SW480 (cell line): ENCODE results near the gene PI4KA.
A peak's percentile ranks its signal among the peaks of the same experiment; 100 is the strongest.

Source experiments
- DNase-seq: peaks from one replicate; pipeline ENCODE4 v3.0.0-alpha.2; 2016; ENCODE audit warnings: low spot score

The PI4KA gene

DNA sequence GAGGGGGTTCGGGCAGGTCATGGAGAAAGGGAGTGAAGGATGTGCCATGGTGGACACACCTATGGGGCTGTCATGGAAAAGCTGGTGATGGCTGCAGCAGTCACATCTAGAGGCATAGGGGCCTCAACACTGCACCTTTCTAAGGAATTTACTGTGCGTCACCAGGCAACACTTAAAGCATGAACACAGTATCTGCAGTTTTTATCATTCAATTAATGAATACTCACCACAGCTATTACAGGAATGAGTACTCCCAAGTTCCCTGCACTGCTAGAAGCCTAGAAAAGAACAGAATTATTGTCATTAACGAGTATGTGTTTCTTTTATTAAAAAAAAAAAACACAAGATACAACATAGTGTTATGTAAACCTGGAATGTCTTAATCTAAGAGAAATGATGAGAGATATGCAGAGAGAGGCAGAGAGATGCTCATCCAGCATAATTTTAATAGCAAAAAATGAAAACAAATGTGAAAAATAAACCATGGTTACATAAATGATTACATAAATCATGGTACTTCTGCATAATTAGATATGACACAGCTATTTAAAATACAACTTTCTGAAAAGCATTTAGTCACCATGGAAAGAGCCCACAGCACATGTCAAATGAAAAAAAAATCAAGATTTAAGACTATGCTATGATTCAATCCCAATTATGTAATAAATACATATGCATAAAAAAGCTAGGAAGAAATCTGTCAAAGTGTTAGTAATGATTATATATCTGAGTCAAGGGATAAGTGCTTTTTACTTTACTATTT is 65.5 kb downstream of the PI4KA start:
- DNase-seq, result no peak

DNA sequence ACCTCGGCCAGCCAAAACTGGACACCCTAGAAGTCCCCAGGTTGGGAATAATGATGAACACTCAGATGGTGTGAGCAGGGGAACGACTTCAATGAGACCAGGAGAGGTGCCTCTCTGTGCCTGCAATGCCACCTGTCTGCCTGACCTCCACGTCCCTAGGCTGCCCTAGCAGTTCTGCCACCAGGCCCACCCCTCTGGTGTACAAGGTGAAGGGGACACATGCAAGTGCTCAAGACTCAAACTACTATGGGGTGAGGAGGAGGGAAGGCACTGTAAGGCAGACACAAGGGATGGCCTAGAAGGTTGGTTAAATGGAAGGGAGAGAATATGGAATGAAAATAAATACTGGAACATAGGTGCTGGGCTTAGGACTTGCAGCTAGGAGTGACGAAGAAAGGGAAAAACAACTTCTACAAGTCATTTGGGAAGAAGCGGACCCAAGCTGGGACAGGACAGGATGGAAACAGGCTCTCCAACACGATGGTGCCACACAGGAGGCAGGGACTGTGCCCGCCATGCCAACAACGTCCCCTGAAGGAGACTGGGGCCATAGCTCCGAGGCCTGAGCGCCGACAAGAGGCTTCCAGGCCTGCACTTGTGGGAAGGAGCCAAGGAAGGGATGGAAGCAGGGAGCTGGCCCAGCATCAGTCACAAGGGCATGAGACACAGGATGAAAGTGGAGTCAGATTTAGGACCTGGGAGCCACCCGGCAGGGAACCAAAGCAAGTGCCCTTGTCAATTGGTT is 66.2 kb downstream of the PI4KA start:
- DNase-seq, result no peak

DNA sequence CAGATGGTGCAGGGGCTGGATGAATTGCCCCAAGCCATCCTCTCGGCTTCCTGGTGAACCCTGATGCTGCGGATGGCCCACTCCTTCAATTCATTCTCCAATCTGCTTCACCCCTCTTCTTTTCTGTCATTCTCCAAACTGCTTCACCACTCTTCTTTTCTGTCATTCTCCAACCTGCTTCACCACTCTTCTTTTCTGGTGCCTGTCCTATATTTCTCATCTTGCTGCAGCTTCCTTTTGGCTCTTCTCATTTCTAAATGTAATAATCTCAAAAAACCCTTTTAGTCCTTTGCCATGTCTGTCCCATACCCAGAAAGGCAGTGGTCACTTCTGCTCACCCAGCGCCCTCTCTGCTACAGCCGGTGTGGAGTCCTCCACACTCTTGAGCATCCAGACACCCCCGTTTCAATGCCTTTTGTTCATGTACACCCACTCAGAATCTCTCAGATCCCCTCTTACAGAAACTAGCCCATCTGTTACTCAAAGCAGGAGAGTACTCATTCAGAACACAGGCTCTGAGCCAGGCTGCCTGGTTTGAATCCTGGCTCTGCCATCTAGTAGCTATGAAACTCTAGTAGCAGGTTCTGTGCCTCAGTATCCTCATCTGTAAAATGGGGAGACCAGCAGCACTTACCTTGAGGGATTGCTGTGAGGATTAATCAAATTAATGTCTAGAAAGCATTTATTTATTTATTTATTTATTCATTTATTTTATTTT is 69.8 kb downstream of the PI4KA start:
- DNase-seq, result no peak

DNA sequence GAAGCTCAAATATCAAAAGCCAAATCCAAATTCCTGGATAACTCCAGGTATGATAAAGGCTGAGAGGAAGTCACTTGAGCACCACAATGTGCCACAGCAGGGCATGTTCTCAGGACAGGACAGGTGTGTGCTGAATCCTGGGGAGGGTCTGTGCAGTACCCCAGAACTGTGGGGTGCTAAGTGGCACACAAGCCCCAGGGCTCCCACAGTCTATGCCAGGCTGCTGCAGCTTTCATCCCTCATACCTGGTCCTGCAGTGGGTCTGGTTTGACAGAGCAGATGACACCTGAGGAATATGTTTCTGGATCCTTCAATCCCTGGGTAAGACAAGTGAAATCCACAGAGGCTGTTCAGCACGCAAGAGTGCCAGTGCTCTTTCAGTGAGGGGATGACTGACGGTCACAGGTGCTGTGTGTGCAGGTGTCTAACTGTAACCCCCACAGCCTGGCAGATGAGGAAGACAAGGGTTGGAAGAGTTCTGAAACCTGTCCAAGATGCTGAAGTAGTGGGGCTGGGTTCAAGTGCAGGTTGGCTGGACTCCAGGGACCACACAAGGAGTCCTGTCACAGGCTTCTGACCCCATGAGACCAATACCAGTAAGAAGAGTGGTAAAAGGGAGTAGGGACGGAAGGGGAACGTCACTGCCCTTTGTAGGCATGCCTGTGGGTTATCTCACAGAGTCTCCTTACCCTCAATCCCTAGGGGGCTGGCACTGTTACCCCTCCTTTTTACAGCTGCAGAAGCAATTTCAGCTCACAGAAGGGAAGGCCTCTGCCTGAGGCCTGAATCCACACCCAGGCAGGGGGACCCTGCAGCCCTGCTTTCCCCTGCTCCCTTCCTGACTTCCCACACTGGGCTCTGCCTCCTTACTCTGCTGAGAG is 70.6 kb downstream of the PI4KA start:
- no peak for DNase-seq

DNA sequence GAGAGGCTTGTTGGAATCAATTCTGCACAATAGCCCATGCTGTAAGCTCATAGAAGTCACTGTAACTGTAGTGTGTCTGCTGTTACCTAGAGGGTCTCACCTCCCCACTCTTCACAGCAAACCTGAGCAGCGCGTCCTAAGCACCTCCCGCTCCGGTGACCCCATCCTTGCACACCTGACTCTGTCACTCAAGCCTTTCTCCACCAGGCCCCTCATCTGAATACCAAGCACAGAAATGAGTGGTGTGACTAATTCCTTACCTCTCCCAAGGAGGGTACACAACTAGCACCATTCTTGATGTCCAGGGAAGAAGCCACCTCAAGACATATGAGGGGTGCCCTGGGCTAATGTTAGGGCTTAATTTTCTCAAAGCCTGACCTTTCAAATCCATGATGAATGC is 71.4 kb downstream of the PI4KA start:
- no peak for DNase-seq

DNA sequence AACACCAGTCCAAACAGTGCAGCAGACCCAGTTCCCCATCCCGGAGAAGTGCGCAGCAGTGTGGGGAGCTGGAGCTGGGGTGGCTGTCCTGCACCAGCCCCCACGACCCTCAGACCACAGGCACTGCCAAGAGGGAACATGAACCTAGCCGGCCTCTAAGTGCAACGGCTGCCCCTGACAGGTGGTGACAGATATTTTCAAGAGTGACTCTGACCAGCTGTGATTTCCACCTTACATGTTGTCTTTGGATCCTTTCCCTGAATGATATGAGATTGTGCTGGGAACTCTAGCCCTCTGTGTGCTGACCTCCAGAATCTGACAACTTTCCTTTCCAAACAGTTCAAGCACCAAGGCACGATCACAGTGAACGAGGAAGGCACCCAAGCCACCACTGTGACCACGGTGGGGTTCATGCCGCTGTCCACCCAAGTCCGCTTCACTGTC is 72.1 kb downstream of the PI4KA start:
- no peak for DNase-seq

DNA sequence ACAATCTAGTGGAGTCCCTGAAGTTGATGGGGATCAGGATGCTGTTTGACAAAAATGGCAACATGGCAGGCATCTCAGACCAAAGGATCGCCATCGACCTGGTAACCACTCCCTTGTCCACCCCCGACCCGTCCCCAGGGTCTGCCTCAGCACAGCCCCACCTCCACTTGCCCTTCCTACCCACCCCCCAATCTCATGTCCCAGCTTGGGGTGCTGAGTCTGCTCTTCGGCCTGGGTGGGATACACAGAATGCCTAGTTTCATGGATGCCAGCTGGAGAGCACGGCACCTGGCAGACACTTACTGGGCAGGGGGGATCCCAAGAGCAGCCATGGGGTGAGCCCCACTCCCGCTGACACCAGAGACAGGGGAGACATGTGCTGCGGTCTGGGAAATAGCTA is 72.6 kb downstream of the PI4KA start:
- DNase-seq, result no peak

DNA sequence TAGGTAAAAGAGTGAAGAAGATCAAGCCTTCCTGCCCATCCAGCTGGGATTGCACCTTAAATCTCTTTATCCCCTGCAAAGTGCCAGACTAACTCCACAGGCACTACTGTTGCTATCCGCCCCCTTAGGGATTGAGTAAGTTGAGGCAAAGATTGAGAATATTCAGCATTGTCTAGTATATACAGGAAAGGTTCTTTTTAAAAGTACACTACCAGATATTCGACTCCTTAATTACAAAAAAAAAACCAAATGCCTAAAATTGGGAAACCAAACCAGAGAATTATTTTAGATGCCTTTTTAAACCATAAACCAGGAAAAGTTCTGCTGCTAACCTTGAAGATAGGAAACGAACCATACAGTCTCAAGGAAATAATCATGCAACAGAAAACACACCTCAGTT is 73.2 kb downstream of the PI4KA start:
- DNase-seq, result no peak

DNA sequence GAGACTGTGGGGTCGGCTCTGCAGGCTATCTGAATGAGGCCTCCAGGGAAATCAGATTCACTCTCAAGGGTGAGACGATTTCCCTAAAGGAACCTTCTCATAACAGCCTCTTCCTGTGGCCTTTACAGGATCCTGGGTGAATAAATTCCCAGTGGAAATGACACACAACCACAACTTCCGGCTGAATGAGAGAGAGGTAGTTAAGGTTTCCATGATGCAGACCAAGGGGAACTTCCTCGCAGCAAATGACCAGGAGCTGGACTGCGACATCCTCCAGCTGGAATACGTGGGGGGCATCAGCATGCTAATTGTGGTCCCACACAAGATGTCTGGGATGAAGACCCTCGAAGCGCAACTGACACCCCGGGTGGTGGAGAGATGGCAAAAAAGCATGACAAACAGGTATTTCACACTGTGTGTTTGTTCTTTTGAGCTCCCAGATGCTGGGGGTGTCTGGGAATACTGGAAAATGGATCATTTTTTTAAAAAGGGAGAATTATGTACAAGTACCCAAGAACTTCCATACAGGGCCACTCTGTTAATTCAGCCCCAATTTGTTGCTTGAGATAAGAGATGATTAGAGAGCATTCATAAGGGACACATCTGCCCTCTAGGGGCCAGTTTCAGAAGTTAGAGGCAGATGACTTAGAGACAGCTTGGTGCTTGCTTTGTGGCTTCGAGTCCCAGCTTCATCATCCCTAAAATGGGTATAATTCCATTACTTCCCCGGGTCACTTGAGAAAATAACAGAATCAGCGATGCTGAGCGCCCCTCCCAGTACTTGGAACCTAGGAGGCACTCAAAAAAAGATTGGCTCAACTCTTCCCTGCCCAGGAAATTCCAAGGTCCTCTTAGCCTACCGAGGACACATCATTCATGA is 74.5 kb downstream of the PI4KA start:
- peak; percentile 42 for DNase-seq

DNA sequence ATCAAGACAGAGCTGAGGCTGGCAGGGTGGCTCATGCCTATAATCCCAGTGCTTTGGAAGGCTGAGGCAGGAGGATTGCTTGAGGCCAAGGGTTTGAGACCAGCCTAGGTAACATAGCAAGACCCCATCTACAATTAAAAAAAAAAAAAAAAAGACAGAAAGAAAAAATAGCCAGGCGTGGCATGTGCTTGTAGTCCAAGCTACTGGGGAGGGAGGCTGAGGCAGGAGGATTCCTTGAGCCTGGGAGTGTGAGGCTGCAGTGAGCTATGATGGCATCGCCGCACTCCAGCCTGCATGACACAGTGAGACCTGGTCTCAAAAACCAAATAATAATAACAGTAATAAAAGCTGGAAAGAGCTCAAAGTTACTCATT is 75.3 kb downstream of the PI4KA start:
- no peak for DNase-seq

DNA sequence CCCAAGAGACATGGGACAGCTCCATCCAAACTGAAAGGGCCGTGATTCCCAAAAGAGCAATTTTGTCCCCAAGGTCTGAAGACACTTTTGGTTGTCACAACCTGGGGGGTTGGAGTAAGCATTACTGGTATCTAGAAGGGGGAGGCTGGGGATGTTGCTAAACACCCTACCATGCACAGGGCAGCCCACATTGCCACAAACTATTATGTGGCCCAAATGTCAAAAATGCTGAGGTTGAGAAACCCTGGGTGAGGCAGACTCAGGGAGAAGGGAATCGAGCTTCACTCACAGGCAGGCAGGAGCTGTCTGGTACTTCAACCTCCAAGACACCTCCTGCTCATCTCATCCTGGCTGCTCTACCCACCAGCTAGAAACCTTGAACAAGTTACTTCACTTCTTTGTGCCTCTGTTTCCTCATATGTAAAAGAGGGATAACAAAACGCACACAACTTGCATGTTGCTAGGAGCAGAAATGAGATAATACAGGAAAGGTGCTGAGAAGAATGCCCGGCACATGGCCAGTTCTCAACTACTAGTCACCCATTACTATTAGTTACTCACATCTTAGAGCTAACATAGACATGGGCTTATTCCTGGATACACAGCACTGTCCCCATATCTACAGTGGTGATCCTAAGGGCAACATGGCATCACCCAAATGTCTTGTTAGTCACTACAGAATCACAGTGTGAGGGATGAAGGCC is 75.9 kb downstream of the PI4KA start:
- DNase-seq, result no peak

DNA sequence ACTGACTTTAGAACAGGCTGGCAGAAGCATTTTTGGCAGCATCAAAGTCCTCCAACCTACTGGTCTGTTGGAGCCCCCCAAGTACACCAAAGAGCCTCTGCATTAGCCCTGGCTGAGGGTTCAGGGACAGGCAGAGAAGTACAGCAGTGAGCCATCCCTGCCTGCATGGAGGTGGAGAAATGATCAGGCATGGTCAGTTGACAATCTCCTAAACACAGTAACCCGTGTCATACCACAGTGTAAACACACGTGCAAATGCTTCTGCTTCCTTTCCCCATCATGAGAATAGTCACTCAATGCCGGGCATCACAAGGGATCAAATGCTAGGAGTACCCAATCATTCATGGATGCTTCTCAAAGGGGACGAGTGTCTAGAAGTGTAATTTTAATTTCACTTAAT is 76.5 kb downstream of the PI4KA start:
- DNase-seq, result no peak

DNA sequence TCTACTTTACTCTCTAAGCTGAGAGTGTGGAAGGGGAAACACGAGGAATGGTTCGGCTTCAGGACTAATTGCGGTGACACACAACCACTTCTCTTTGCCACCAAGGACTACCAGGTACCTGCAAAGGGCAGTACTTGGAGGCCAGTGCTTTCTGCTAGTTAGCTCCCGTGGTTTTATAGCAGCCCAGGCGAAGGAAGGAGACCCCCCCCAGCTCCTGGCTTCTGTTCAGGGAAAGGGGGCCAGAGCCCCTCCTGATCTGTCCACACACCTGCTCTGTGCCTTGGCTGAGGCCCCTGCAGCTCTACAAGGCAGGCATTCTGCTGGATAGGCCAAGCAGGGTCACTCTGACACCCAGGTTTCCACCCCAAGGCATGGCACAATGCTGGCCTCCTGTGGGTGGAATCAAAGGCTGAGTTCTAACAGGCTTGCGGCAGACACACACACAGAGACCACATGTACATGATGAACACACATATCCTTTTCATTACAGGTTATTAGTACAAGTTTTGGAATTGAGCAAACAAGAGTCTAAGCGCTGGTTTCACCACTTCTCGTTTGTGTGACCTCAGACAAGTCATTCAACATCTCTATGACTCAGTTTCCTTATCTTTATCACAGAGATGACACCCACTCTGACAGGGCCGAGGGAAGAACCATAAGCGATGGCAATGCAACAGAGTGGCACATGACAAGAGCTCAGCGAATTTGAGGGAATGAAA is 77.2 kb downstream of the PI4KA start:
- no peak for DNase-seq

DNA sequence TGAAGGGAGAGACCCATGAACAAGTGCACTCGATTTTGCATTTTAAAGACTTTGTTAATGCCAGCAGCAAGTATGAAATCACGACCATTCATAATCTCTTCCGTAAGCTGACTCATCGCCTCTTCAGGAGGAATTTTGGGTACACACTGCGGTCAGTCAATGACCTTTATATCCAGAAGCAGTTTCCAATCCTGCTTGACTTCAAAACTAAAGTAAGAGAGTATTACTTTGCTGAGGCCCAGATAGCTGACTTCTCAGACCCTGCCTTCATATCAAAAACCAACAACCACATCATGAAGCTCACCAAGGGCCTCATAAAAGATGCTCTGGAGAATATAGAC is 78.8 kb downstream of the PI4KA start:
- no peak for DNase-seq

DNA sequence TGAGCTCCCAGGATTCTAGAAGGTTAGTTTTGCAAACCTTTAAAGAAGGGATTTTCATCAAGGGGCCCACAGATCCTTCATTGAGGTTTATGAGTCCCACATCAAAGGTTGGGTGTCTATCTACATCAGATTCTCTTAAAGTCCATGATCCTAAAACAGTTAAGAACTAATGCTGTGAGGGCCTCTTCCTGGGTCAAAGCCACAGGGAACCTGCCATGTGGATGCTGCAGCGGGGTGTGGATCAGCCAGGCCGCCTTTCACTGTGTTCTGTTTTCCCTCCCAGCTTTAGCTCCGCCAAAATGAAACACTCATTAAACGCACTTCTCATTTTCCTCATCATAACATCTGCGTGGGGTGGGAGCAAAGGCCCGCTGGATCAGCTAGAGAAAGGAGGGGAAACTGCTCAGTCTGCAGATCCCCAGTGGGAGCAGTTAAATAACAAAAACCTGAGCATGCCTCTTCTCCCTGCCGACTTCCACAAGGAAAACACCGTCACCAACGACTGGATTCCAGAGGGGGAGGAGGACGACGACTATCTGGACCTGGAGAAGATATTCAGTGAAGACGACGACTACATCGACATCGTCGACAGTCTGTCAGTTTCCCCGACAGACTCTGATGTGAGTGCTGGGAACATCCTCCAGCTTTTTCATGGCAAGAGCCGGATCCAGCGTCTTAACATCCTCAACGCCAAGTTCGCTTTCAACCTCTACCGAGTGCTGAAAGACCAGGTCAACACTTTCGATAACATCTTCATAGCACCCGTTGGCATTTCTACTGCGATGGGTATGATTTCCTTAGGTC is 79.4 kb downstream of the PI4KA start:
- peak; percentile 52 for DNase-seq

DNA sequence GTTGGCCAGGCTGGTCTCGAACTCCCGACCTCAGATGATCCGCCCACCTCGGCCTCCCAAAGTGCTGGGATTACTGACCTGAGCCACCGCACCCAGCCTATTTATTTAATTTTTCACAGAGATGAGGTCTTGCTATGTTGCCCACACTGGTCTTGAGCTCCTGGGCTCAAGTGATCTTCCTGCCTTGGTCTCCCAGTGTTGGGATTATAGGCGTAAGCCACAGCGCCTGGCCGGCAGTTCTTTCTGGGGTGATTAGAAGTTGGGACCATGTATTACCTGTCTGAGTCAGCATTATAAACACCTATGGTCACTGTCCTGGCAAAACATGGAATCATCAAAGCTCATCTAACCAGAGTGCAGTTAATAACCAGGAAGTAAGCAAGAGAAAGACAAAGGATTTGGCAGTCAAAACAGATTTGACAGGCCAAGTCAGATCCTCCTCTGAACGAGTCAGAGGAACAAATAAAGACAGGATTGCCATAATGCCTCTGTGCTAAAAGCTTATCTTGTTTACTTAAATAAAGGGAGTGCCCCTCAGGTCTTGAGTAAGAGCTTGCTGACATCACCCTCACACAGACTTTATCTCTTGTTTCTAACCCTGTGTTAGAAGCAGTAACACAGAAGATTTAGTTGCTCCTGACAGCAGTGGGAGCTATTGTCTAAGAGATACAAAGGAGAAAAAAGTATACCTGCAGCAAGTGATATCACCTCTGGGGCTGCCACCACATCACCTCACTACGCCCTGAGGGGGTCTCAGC is 81.0 kb downstream of the PI4KA start:
- peak; percentile 64 for DNase-seq

DNA sequence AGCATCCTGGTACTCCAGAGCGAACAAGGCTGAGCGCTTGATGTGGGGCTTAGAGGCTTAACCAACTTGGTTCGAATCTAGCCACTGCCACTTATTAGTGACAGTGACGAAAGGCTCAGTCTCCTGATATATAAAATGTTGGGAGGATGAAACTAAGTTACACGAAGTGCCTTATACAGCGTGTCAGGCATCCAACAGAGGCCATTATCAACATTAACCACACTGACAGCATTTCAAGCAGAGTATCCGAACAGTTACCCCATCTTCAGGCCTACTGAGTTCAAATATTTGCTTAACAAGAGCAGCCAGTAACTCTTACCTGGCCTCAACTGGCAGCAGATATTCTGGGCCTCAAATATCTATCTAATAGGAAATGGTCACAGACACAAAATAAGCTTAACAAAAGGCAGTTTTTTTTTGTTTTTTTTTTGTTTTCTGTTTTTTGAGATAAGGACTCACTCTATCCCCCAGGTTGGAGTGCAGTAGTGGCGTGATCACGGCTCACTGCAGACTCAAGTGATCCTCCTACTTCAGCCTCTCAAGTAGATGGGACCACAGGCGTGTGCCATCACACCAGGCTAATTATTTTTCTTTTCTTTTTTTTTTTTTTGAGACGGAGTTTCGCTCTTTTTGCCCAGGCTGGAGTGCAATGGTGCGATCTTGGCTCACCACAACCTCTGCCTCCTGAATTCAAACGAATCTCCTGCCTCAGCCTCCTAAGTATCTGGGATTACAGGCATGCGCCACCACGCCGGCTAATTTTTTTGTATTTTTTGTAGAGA is 81.8 kb downstream of the PI4KA start:
- DNase-seq, result no peak
